ENCODE measurements around the gene TSPAN9.

TSPAN9 gene

DNA sequence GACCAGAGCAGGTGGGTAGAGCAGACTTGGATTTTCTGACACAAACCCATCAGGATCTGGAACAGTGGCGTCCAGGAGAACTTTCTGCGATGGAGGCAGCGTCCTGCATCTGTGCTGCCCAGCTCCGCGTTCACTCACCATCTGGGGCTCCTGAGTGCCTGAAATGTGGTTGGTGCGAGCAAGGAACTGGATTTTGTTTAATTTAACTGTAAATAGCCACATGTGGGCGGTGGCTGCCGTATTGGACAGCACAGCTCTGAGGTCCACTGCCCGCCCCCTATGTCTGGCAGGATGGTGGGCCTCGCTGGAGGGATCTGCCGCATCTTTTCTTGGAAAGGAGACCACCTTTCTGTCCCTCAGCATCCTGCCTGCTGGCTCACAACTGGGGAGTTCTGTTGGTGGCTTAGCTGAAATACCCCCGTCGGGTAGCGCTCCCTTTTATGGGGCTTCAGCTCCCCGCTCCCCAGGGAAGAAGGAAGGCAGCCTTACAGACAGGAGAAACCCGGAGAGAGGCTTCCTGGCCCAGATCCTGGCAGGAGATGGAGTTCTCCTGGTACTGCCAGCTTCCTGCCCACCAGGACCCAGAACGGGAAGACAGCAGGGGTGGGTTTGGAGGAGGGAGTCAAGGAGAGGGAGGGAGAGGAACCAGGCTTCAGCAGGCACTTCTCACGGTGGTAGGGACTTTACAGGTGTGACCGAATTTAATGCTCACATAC lies 228.9 kb downstream of the TSPAN9 start:
- H3K4me2 ChIP-seq (ENCODE audit: low read length) = no peak overlapping the region
- no peak overlapping the region for H3K9ac ChIP-seq
- no peaks in the 10 kb centered on the region for H3K36me3 ChIP-seq (ENCODE audit: control insufficient read depth, insufficient read depth, low read length)
- no peak overlapping the region for H2AFZ ChIP-seq
- no peak overlapping the region for H3K27ac ChIP-seq
- no peaks in the 10 kb centered on the region for H3K4me1 ChIP-seq
- no peaks in the 10 kb centered on the region for H3K9me3 ChIP-seq (ENCODE audit: control insufficient read depth, low read length)
- no peak for TF ChIP-seq CTCF (IDR thresholded peaks at IDR 0.05)
- H3K79me2 ChIP-seq = no peaks in the 10 kb centered on the region
- no peak overlapping the region for H3K4me3 ChIP-seq (ENCODE audit: low read depth, low read length)
- no peaks in the 10 kb centered on the region for H3K27me3 ChIP-seq (ENCODE audit: control insufficient read depth, insufficient read depth, low read length)

DNA sequence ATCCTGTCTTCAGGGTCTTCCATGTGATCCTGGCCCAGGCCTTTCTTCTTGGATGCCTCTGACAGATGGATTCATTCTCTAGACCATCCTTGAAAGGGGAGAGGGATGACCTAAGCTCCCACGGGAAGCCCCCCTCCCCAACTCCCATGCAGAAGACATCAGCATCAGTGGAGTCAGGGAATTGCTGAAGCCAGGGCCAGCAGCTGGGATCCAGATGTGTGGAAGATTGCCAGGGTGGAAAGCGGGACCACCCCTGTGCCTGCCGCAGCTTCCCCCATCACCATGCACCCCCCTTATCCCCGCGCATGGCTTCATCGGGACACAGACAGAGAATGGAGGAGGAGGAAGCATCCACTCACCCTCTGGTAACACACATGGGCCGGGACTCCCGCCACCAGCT lies 230.2 kb downstream of the TSPAN9 start:
- Histone ChIP-seq H3K4me2 (ENCODE audit: low read length) (no peak overlapping the region), H3K4me3 (ENCODE audit: low read depth, low read length) (no peak overlapping the region), H3K9me3 (ENCODE audit: control insufficient read depth, low read length) (no peaks in the 10 kb centered on the region), H3K9ac (no peak overlapping the region), H3K79me2 (no peaks in the 10 kb centered on the region), H2AFZ (no peak overlapping the region), H3K27me3 (ENCODE audit: control insufficient read depth, insufficient read depth, low read length) (no peaks in the 10 kb centered on the region), H3K4me1 (no peaks in the 10 kb centered on the region), H3K27ac (no peak overlapping the region), H3K36me3 (ENCODE audit: control insufficient read depth, insufficient read depth, low read length) (no peaks in the 10 kb centered on the region)
- no peak for TF ChIP-seq CTCF (IDR thresholded peaks at IDR 0.05)

GRCh38 chr12:3308063-3308462 lies 230.9 kb downstream of the TSPAN9 start:
- Histone ChIP-seq H3K4me1 (no peaks in the 10 kb centered on the region), H3K4me3 (ENCODE audit: low read depth, low read length) (no peak overlapping the region), H3K27me3 (ENCODE audit: control insufficient read depth, insufficient read depth, low read length) (no peaks in the 10 kb centered on the region), H3K9ac (no peak overlapping the region), H3K9me3 (ENCODE audit: control insufficient read depth, low read length) (no peaks in the 10 kb centered on the region), H3K79me2 (no peaks in the 10 kb centered on the region), H2AFZ (no peak overlapping the region), H3K27ac (no peak overlapping the region), H3K4me2 (ENCODE audit: low read length) (no peak overlapping the region), H3K36me3 (ENCODE audit: control insufficient read depth, insufficient read depth, low read length) (no peaks in the 10 kb centered on the region)
- TF ChIP-seq CTCF (IDR thresholded peaks at IDR 0.05) = no peak

DNA sequence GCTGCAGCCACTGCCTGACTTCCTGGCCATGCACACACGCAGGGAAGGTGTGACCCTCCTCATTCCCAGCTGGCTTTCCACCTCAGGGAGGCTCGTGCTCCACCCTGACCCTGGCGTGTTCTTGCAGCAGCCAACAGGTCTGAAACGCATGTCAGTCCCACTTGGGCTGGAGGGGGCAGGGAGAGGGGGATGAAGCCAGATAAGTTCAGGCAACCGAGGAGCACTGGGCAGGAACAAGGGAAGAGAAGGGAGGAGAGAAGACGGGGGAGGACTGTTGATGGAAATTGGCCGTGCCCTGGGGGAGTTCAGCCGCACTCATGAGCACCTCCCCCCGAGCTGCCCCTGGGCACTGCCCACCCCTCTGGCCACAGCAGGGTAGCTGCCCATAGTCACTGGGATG lies 231.4 kb downstream of the TSPAN9 start:
- no peak overlapping the region for H3K4me2 ChIP-seq (ENCODE audit: low read length)

More for the DNA sequence above, 231.4 kb downstream of the TSPAN9 start:
- Histone ChIP-seq H2AFZ (no peak overlapping the region), H3K9me3 (ENCODE audit: control insufficient read depth, low read length) (no peaks in the 10 kb centered on the region), H3K27ac (no peak overlapping the region), H3K4me3 (ENCODE audit: low read depth, low read length) (no peak overlapping the region), H3K9ac (no peak overlapping the region), H3K27me3 (ENCODE audit: control insufficient read depth, insufficient read depth, low read length) (no peaks in the 10 kb centered on the region), H3K36me3 (ENCODE audit: control insufficient read depth, insufficient read depth, low read length) (no peaks in the 10 kb centered on the region), H3K79me2 (no peaks in the 10 kb centered on the region), H3K4me1 (no peaks in the 10 kb centered on the region)
- no peak for TF ChIP-seq CTCF (IDR thresholded peaks at IDR 0.05)
